GM21381 (cell line): ENCODE data around the gene STPG3.

Experiments
- ATAC-seq: cut with Tn5 transposase; IDR thresholded peaks from one replicate; pipeline ENCODE4 v1.9.1; 2021; ENCODE audit warnings: mild to moderate bottlenecking, moderate library complexity; ENCODE audit not compliant: unreplicated experiment

The STPG3 gene

GRCh38 chr9:137264067-137264466, 13.0 kb downstream of the STPG3 start:
- no peak for ATAC-seq

GRCh38 chr9:137265496-137266161, 14.5 kb downstream of the STPG3 start:
- ATAC-seq: no peak

- no peak for ATAC-seq
Measured at GRCh38 chr9:137266162-137266527, 15.1 kb downstream of the STPG3 start.

GRCh38 chr9:137266585-137267453, 15.7 kb downstream of the STPG3 start:
- ATAC-seq: no peak

- no peak for ATAC-seq
Measured at GRCh38 chr9:137267933-137268355, 16.9 kb downstream of the STPG3 start.

GRCh38 chr9:137268538-137269201, 17.6 kb downstream of the STPG3 start:
- no peak for ATAC-seq

- ATAC-seq: no peak
Measured at GRCh38 chr9:137269231-137269772, 18.2 kb downstream of the STPG3 start.

- no peak for ATAC-seq
Measured at GRCh38 chr9:137270929-137271695, 20.0 kb downstream of the STPG3 start.

GRCh38 chr9:137271696-137272076, 20.6 kb downstream of the STPG3 start:
- ATAC-seq: no peak

GRCh38 chr9:137272241-137273094, 21.4 kb downstream of the STPG3 start:
- no peak for ATAC-seq

- ATAC-seq: no peak
Measured at GRCh38 chr9:137273095-137273490, 22.0 kb downstream of the STPG3 start.

- no peak for ATAC-seq
Measured at GRCh38 chr9:137273611-137274320, 22.7 kb downstream of the STPG3 start.

GRCh38 chr9:137275203-137275587, 24.1 kb downstream of the STPG3 start:
- ATAC-seq: no peak

GRCh38 chr9:137275588-137276472, 24.7 kb downstream of the STPG3 start:
- no peak for ATAC-seq

GRCh38 chr9:137276473-137277328, 25.6 kb downstream of the STPG3 start:
- no peak for ATAC-seq

GRCh38 chr9:137277329-137278041, 26.4 kb downstream of the STPG3 start, which contains the start of gene TOR4A:
Gene TOR4A, plus strand, starts transcription at chr9:137277726. Its CDS starts 964 bp downstream, at chr9:137278690.
- peak; percentile 58 for ATAC-seq
